ENCODE results near the gene NOL4L.

DNA sequence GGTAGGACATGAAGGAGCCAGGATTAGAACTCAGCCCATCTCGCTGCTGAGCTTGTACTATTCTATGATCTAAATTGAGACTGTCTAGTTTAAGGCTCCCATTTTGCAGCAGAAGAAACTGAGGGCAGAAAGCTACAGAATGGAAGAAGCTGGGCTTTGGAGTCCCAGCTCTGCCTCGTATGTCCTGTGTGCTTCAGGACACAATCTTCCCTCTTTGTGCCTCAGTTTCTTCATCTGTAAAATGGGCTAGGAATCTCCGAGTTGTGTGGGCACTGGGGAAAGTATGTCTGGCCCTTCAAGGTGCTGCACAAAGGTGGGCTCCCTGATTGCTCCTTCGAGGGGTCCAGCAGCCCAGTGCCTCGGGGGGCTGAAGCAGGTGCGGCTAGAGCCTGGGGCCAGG is 20.7 kb downstream of the NOL4L start:
- TF ChIP-seq EZH2 (IDR thresholded peaks at IDR 0.05; ENCODE audit: low read depth) (no peak), CTCF (conservative IDR thresholded peaks at IDR 0.05) (no peak)
